NCI-H2227 (cell line): ENCODE measurements around the gene KCNJ12.
A peak's percentile ranks its signal among the peaks of the same experiment; 100 is the strongest.

Experiments
- DNase-seq: peaks from one replicate; lab custom pipeline; 2025; ENCODE audit not compliant: unreplicated experiment; lab: John Stamatoyannopoulos, UW

KCNJ12 gene

DNA sequence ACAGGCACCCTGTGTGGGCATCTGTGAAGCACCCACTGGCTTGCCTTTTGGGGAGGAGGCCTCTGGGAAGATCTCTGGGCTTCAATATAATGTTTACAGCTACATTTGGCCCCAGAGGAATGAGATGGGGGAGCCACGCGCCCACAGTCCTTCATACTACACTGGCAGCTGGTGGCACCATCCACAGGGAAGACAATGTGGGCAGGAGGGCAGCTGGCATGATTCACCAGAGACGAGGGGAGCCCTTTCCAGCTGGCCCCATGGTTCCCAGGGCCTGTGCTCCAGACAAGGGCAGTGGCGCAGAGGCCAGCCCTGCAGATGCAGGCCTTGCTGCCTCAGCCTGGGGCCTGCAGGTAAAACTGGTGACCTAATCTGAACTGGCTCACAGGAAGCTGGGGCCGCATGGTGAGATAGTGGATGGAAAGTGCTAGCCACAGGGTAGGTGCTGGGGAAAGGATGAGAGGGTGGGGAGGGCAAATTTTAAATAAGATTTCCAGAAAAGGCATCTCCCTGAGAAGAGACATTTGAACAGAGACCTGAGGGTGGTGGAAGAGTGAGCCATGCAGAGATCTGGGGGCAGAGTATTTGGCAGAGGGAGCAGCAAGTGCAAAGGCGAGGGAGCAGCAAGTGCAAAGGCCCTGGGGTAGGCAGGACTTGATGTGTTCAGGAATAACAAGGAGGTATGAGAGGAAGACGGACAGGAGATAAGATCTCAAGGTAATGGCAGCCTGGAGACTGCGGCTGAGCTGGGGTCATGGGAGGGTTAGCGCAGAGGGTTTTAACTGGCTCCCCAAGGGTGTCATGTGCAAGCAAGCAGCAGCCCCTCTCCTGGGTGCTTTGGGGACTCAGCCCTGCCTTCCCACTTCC, 12.1 kb upstream of the KCNJ12 start:
- no peak for DNase-seq

DNA sequence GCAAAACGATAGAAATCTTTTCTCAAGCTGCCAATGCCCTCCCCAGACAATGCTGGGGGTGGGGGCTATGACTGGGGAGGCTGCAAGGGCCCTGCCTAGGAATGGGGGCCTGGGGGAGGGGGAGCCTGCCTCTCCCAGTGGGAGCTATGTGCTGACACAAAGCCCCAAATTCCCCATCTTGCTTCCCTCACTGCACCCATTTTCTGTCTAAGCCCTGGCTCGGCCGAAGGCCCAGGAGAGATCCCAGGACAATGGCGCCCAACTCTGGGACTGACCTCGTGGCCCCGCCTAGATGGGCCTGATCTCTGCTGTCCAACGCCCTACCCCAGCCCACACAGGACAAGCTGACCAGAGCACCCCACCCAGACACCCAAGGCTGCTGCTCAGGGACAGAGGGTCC, 11.1 kb upstream of the KCNJ12 start:
- DNase-seq, result no peak

DNA sequence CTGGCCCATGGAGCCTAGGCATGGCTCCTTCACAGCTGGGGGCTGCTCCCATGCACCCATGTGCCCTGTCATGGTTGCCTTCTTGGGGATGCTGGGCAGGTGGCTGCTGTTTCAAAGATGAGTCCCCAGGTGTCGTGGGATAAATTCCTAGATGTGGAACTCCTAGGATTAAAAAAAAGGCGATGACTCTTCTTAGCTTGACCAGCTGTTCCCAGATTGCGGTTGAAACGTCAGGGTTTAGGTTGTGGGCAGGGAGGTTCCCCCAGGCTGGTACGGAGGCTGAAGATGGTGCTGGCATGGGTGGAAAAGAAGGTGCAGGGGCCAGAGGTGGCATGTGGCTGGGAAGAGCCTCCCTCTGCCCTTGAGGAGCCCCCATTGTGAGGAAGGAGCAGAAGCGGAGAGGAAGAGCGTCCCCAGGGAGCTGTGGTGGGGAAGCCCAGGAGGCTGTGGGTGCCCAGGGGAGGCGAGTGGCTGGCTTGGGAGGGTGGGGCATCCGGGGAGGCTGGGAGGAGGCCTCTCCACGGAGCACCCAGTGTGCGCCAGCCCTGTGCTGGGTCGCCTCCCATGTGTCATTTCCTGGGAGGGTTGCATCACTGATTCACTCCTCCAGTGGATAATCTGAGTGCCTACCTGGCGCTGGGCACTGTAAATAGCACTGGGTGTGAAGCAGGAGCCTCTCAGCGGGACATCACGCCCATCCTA, 7.5 kb upstream of the KCNJ12 start:
- no peak for DNase-seq

DNA sequence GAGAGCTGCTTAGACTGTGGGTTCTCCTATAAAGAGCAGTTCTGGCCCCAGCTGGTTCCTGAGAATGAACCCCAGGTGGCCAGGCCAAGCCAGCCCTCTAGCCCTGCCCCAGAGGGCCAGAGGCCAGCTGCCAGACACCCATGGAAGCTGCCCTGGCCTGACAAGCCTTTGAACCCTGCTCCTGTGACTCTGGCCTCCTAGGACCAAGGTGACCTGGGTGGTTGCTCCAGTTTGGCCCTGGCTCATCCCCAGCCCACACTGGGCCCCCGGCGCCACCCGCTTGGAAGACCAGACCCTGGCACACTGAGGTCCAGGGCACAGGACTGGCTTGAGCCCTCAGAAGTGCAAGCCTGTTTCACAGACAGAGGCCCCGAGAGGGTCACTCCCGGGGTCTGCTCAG, 6.8 kb upstream of the KCNJ12 start:
- no peak for DNase-seq

DNA sequence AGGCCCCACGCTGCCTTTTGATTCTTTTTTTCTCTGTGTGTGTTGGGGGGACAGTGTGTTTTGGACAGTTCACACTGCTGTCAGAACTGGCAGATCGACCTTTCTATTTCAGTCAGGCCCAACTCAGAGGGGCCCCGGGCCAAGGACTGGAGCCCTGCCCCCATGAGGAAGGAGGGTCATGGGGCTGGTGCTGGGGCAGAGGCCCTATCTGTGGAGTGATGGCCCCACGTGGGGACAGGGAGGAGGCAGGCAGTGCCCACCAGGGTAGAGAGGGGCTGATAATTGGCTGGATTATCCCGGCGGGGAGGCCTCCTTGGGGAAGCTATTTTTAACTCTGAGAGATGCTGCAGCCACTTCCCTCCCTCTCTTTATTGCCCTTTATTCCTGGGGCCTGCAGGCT, 5.7 kb upstream of the KCNJ12 start:
- peak; percentile 84 for DNase-seq

DNA sequence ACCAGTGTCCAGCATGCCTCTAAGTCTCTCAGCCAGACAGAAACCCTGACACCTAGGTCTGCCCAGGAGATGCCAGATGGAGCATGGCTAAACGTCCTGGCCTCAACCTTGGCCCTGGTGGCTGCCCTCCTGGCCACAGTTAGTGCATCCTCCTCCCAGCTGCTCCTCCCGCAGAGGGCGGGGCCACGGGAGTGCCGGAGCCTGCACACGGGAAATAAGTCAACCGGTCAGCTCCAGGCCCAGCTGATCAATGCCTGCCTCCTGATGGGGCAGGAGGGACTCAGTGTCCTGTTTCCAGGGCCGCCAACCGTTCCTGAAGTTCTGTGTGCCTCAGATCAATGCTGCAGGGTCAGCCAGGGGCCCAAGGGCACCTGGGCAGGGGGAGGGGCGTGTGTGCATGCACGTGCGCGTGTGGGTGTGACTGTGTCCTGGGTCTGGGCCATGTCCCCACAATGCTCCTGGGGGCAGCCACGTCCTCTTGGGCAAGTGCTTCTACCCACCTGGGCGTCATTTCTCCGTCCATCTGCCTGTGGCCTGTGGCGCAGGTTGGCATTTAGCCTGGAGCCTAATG, 4.6 kb upstream of the KCNJ12 start:
- no peak for DNase-seq

DNA sequence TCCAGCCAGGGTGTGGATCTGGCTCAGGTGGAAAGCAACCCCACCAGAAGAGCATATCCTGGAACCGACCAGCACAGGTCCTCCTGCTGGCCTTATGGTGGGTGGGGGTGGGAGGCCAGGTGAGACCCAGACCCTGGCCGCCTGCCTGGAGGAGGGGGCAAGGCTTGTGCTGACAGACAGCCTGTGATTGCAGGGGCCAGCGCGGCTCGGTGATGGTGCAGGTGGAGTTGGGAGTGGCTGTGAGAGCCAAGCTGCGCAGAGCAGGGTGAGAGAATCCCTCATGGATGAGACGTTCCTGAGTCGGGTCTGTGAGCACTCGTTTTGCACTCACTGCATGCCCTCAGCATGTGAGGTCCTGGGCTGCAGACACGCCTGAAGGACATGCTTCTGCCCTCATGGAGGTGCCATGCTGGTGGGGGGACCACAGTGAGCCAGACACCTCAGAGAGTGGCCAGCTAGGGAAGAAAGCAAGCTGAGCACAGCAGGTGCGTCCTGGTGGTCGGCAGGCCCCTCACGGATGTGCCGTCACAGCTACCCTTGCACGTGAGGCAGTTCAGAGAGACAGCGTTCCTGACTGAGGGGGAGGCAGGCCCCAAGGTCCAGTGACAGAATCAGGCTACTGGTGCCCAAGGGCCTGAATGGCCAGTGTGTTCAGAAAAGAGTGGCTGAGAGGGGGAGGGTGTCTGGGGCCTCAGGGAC, 3.8 kb upstream of the KCNJ12 start:
- no peak for DNase-seq

DNA sequence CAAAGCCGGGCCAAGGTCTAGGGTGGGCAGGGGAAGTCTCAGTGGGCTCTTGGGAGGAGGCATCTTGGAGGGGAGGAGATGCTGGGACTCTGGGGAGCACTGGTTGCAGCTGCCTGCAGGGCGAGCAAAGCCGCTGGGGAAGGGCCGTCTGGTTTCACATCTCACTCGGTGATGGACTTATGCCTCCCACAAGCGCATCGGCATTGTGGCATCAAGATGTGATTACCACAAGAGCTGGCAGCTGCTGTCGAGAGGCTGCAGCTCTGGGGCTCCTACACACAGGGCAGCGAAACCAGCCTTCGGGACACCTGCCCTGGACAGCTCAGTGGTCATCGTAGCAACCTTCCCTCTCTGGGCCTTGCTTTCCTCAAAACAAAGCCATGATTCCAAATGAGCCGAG, 3.1 kb upstream of the KCNJ12 start:
- no peak for DNase-seq

DNA sequence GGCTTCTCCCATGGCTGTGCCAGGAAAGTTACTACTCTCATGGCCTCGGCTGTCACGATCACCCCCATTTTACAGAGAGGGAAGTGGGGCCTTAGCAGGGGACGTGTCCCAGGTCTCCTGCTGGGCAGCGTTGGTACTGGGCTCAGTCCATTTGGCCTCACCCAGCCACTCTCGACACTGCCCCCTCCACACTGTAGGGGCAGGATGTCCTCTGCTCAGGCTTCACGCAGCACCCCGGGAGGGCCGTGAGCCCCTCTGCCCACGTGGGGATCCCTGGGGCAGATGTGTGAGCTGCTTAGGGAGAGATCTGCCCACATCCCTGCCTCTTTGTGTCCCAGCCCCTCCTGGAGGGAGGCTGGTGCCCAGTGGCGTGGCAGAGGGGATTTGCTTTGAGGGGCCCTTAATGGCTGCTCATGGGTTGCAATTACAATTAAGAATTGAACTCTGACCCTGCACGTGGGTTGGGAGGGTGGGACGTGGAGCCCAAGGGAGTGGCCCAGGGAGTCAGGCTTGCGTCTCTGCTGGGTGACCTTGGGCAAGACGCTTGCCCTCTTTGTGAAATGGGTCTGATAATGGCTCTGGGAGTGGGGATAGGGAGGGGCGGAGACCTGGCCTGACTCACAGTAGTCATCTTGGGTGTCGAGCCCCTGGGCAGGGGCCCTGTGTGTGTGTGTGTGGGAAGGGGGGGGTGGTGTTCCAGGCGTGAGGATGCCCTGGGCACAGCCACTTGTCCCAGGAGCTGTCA, 2.3 kb upstream of the KCNJ12 start:
- no peak for DNase-seq

DNA sequence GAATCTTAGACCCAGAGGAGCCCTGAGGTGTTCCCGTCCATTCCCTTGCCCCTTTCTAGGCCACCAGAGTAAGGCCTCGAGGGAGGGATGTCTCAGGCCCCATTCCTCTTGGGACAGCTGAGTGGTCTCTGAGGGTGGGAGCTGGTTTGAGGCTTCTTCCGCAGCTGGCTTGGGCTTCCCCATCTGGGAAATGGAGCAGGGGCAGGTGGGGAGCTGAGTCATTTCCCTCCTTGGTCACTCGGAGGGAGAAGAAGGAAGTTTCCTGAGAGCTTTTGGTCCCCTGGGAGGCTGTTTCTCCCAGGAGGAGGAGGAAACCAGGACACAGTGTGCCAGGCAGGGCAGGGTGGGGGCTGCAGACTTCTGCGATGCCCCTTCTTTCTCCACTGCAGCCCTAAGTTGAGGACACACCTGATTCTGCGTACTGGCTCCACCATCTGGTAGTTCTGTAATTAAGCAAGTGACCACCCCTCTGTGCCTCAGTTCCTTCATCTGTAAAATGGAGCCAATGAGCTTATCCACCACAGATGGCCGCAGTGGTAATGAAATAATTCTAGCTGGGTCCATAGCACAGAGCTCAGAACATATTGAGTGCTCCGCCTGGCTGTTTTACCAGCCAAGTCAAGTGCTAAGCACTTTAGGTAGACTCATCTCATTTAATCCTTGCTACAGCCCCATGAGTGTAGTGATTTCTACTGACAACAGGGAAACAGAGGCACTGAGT, 1.6 kb upstream of the KCNJ12 start:
- DNase-seq, result no peak

DNA sequence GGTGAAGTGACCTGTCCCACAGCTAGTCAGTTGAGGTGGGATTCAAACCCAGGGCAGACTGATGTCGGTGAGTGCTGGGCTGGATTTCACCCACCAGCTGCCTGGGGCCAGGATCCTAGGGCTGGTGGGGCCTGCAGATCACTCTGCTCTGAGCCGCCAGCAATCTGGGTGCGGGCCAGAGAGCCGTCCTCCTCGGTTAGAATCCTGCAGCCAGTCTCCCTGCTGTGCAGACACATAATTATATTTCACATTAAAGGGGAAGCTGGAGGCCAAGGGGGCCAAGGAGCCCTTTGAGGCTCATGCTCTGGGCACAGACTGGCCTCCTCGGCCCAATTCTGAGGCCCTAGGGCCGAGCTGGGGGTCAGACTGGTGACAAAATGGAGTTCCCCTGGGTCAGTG, 996 bp upstream of the KCNJ12 start:
- DNase-seq, result no peak

DNA sequence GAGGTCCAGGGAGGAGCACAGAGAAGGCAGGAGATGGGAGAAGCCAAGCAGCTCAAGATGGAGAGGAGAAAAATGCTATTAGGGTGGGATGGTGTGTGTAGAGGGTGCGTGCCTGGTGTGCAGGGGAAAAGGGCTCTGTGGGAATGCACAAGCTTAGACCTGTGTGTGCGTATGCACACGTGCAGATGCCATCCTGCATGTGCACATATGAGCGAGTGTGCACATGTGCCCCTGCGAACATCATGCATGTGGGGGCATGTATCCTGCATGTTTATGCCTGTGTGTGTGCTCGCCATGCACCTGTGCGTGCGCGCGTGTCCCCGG, 438 bp upstream of the KCNJ12 start:
- DNase-seq, result no peak

DNA sequence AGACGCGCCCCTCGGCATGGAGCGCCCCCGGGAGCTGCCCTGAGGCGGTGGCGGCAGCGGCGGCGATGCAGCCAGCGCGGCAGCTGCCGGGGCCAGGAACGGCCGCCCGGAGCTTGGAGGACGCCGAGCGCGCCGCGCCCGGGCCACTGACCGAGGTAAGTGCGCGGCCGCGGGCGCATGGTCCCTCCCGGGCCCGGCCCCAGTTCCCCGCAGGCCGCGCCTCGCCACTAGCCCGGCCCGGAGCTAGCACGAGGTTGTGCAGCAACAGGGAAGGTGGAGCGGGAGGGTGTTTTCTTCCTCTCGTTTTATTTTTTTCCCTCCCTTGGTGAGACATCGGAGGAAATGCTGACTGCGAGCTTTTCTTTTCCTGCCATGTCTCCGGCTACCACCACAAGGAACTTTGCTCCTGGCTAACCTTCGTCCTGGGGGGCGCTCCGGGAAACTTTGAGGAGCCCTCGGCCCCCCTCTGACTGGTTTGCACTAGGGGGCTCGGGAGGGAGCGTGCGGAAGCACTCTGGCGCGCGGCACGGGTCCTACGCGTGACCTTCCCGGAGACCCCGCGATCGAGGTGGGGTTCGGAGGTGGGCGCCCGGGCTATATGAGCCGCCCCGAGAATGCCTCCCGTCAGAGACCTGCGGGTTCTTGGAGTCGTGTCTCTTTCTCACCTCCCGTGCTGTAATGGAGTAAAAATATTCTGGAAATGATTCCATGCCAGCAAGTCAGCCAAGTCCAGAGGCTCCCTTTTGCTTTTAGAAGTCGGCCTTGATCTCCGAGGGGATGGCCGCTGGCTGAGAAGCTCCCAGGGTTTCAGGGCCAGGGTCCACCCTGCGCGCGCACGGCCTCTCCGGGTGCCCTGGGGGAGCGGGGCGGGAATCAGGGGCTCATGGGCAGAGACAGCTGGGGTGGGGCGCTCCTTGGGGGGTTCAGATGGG, 868 bp downstream of the KCNJ12 start:
- DNase-seq, result peak; percentile 41

DNA sequence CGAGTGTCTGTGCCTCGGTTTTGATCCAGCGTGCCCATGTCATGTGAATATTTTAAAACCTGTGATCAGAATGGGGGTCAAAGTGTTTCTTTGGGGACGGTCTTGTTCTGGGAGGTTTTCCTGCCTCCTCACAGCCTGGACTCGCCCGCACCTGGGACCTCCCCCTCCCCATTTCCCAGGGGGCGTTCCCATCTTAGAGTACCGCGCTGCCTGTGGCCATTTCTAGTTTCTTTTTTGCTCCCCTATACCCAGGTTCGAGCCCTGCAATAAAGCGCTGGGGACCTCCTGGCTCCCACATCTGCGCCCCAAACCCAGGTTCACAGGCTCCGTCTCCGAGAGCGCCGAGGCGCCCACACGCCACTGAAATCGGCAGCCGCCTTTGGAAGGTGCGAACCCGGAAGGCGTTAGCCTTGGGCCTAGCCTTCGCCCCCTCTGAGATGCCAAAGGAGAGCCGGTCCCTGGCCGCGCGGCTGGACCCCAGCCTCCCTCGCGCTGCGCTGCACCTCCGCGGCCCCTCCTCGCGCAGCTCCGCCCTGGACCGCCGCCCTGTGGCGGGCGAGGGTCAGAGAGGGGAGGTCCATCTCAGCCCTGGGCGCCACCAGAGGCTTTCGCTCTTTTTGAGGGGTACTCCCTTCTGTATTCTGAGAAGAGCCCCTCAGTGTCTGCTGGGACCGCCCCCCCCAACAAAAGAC, 1.7 kb downstream of the KCNJ12 start:
- no peak for DNase-seq

DNA sequence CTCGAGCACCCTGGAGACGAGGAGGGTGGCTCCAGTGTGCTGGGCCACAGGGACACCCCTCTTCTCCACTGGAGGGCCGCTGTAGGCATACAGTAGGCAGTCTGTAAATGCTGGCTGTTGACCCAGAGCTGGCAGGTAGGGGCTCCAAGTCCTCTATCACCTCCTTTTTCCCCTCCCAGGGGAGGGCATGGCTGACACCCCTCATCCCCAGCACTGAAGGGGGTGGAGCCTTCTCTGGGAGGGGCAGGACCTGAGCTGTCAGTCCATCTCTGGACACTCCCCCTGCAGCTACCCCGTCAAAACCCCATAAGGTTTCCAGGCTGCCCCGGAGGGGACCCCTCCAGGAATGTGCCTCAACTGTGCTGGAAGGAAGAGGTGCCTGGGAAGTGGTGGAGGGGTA, 2.4 kb downstream of the KCNJ12 start:
- no peak for DNase-seq

DNA sequence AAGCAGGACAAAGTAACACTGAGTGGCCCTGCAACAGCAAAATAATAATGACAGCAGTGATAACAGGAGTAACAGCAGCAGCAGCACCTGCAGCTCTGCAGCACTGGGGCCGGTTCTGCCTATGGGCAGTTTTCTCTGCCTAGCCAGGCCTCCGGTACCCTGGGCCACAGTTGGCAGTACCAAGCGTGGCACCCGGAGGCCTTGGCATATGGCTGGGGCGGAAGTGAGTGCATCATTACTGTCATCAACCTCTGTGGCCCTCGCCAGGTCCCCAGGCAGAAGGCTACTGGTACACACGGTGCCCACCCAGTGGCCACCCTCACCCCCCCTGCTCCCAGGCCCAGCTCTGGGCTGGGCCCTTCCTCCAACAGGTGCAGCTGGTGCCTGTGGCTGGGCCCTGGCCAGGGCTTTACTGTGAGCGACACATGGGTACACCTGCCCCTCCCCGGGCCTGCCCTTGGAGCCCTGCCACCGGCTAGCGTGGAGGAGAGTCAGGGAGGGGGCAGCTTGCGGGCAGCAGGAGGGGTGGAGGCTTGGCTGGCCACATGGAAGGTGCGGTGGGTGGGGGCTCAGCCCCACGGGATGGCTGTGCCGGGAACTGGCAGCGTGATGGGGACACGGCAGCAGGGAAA, 3.0 kb downstream of the KCNJ12 start:
- no peak for DNase-seq

DNA sequence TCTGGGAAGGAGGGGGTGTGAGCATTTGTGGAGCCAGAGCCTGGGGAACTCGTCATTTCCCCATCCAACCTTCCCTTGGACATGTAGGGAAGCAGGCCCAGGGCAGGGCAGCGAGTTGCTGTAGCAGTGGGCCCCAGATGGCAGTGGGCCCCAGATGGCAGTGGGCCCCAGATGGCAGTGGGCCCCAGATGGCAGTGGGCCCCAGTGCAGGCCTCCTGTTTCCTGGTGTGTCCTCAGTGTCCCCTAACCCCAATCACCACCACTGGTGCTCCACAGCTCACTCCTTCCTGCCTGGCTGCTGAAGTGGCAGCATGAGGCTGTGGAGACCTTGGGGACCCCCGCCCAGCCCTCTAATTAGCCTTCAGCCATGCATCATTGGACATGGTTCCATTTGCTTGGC, 4.5 kb downstream of the KCNJ12 start:
- no peak for DNase-seq

DNA sequence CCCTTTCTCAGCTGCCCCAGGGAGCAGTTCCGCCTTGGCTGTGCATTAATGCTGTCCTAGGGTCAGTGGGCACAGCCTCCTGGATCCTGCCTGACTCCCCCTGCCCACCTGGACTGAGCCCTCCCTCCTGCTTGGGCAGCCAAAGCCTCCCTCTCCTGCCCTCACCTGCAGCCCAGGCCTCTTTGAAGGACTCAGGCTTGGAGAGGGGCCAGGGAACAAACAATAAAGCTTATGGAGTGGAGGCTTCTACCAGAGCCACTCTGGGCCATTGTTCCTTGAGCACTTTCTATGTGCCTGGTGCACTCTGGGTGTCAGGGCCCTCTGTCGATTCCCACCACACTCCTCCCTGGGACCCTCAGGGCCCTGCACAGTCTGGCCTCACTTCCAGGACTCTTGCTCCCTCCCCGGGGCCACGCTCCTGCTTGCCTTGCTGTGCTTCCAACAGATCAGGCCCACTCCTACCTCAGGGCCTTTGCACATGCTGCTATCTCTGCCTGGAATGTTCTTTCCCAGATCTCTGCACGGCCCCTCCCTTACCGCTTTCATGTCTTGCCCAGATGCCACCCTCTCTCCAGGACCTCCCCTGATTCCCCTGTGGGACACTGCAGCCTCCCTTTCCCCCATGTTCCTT, 5.0 kb downstream of the KCNJ12 start:
- no peak for DNase-seq
